Transverse colon (tissue), 4 donors: ENCODE measurements around the gene ADCY4. TPM values are rescaled to one million over a fixed set of nuclear protein-coding genes. Genes with fewer than 3 reads are reported as not detected.
A peak's percentile ranks its signal among the peaks of the same experiment; 100 is the strongest.

Source experiments
- DNase-seq: peaks from one replicate; pipeline ENCODE4 v3.0.0-alpha.2; 2019
- H3K27ac ChIP-seq, 4 donors: fragments of 200-600 bp; sonication (generic); 2 replicates each; pipeline ENCODE4 v1.5.1; 2016 to 2018; ENCODE audit warnings: inconsistent platforms in 4 of 4
- H3K27me3 ChIP-seq: fragments of 200-600 bp; sonication (generic); 2 replicates; pipeline ENCODE4 v1.5.1; 2017; ENCODE audit warnings: inconsistent platforms
- H3K36me3 ChIP-seq, 4 donors: fragments of 200-600 bp; sonication (generic); 2 replicates each; pipeline ENCODE4 v1.5.1; 2017 to 2019; ENCODE audit warnings: inconsistent platforms in 4 of 4
- H3K4me1 ChIP-seq, 4 donors: fragments of 200-600 bp; sonication (generic); 2 replicates each; pipeline ENCODE4 v1.5.1; 2017 to 2020; ENCODE audit warnings: inconsistent platforms in 4 of 4
- H3K4me3 ChIP-seq, 4 donors: fragments of 200-600 bp; sonication (generic); 1 replicate in 1 of 4; 2 replicates in 3 of 4; pipeline versions ENCODE4 v1.5.1 to v1.6.1; 2017 to 2019; ENCODE audit warnings: inconsistent platforms in 4 of 4
- H3K9me3 ChIP-seq, 2 donors: fragments of 200-600 bp; sonication (generic); 2 replicates each; pipeline ENCODE4 v1.5.1; 2017 to 2019; ENCODE audit warnings: inconsistent platforms in 2 of 2
- CTCF ChIP-seq, 5 experiments: fragments of 200-600 bp in 3 of 5; fragments of 450-650 bp in 2 of 5; sonication (generic) in 3 of 5; IDR thresholded peaks; 1 replicate in 2 of 5; 2 replicates in 3 of 5; pipeline ENCODE4 v1.5.1; 2016 to 2017; ENCODE audit warnings: antibody characterized with exemption in 5 of 5, inconsistent platforms in 3 of 5, mild to moderate bottlenecking in 2 of 5, moderate library complexity in 1 of 5
- EP300 ChIP-seq: sonication (generic); formaldehyde crosslinking; IDR thresholded peaks from one replicate; pipeline ENCODE4 v1.6.1; 2017; ENCODE audit warnings: antibody characterized with exemption, low read depth
- POLR2A ChIP-seq: fragments of 450-650 bp; IDR thresholded peaks from one replicate; pipeline ENCODE4 v1.6.1; 2016; ENCODE audit warnings: antibody characterized with exemption, mild to moderate bottlenecking, moderate library complexity
- POLR2AphosphoS5 ChIP-seq, 3 donors: sonication (generic); formaldehyde crosslinking; IDR thresholded peaks; one replicate each; pipeline ENCODE4 v1.6.1; 2016; ENCODE audit warnings: antibody characterized with exemption in 3 of 3
- WGBS, 2 donors: methylation state at CpG; one replicate each; pipeline ENCODE4 v1.1.5; 2018; ENCODE audit warnings: low coverage in 1 of 2; 5-methylcytosine and 5-hydroxymethylcytosine counted together
- in situ Hi-C, 4 donors: fragments of 200-750 bp; cut with MboI; loops; one replicate each; pipeline versions ENCODE4 v1.15.0 to v1.15.1; 2017; ENCODE audit warnings: low sequenced_read_pairs in 3 of 4, low pct_ligation_motif_present in 1 of 4, low pct_unique_long_range_greater_than_20kb in 1 of 4
- intact Hi-C: fragments of 100-400 bp; cut with DNase I; formaldehyde crosslinking; loops from one replicate; pipeline ENCODE4 v1.15.1; 2023; ENCODE audit warnings: low total_unique reads
- total RNA-seq, 4 donors: library from RNA; depleted of rRNA; stranded (reverse); fragments of >200 nt; gene quantifications; one replicate each; pipeline ENCODE4 v1.1.0, GENCODE V29; 2016

ADCY4 gene
- total RNA-seq, 4 donors from 2014 or later = 7.9 to 74.8 (median 21.3) TPM

DNA sequence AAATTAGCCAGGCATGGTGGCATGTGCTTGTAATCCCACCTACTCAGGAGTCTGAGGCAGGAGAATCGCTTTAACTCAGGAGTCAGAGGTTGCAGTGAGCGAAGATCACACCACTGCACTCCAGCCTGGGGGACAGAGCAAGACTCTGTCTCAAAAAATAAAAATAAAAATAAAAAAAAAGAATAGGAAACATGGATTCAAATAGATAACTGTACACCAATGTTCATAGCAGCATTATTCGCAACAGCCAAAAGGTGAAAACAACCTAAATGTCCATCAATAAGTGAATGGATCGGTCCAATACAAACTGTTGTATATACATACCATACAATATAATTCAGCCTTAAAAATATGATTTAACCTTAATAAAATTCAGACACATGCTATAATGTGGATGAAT lies 8.0 kb upstream of the ADCY4 start:
- Histone ChIP-seq H3K9me3 (no peaks in the 10 kb centered on the region), H3K36me3 (no peaks in the 10 kb centered on the region), H3K4me1 (peaks cover 0 to 15% (median 5%) of the 10 kb centered on the region in 4 donors), H3K4me3 (no peak overlapping the region), H3K27ac (no peak overlapping the region), H3K27me3 (no peaks in the 10 kb centered on the region)
- no peak for DNase-seq
- TF ChIP-seq POLR2A (no peak), EP300 (no peak), POLR2AphosphoS5 (IDR thresholded peaks at IDR 0.05) (no peak), CTCF (IDR thresholded peaks at IDR 0.05) (no peak)
- in situ Hi-C loops (loop anchor here in 1 of 4 donors (25.0 kb wide), 1 partner anchor 94 kb away; the partner anchor contains the start of genes CBLN3, KHNYN and SDR39U1), intact Hi-C loops (no loop called here)
- 83 to 85% methylated on average over 4 of the region's 4 CpGs for WGBS, 2 donors

GRCh38 chr14:24340606-24341005 lies 5.7 kb upstream of the ADCY4 start:
- H3K27me3 ChIP-seq = no peaks in the 10 kb centered on the region
- in situ Hi-C loops = loop anchor here in 1 of 4 donors (25.0 kb wide), 1 partner anchor 97 kb away; the partner anchor contains the start of genes CBLN3, KHNYN and SDR39U1
- peaks cover 0 to 15% (median 5%) of the 10 kb centered on the region in 4 donors for H3K4me1 ChIP-seq
- no peak for DNase-seq
- no peak overlapping the region for H3K4me3 ChIP-seq
- H3K27ac ChIP-seq = no peak overlapping the region
- H3K9me3 ChIP-seq = no peaks in the 10 kb centered on the region
- intact Hi-C loops = no loop called here
- 61% methylated on average over 1 of the region's 1 CpG; no CpG with 5 or more reads in 1 of the 2 donors for WGBS, 2 donors
- TF ChIP-seq EP300 = no peak
- no peak for TF ChIP-seq CTCF (IDR thresholded peaks at IDR 0.05)
- TF ChIP-seq POLR2A = no peak
- no peak for TF ChIP-seq POLR2AphosphoS5 (IDR thresholded peaks at IDR 0.05)
- peaks cover 0 to 4% (median 0%) of the 10 kb centered on the region in 4 donors for H3K36me3 ChIP-seq

- 0 to 13% methylated on average over 3 to 44 of the region's 51 CpGs for WGBS, 2 donors
- in situ Hi-C loops = loop anchor here in 3 of 4 donors (5.0 to 25.0 kb wide), 3 partner anchors 93 to 98 kb away; partner anchors contain the start of genes CBLN3 (in 1 of the 3), KHNYN (in 1 of the 3) and SDR39U1 (in 1 of the 3)
- peaks cover 5 to 23% (median 10%) of the 10 kb centered on the region in 4 donors for H3K4me1 ChIP-seq
Observed at GRCh38 chr14:24339284-24340151, 4.6 kb upstream of the ADCY4 start, which contains the start of gene RIPK3. Gene RIPK3 (minus strand): TSS chr14:24339991. CDS start chr14:24339826, 165 bp downstream.

More at GRCh38 chr14:24339284-24340151, 4.6 kb upstream of the ADCY4 start, which contains the start of gene RIPK3:
- Histone ChIP-seq H3K4me3 (peak within 1 kb of the TSS; percentile 34 to 60 (median 52)), H3K36me3 (peaks cover 0 to 4% (median 0%) of the 10 kb centered on the region in 4 donors), H3K27me3 (peaks cover 10% of the 10 kb centered on the region), H3K9me3 (no peaks in the 10 kb centered on the region), H3K27ac (peak within 1 kb of the TSS; percentile 72 to 85 (median 78))
- peak in 1 of 5 experiments; percentile 15 for TF ChIP-seq CTCF (IDR thresholded peaks at IDR 0.05)
- no peak for TF ChIP-seq EP300
- peak; percentile 39 to 50 (median 46) for TF ChIP-seq POLR2AphosphoS5 (IDR thresholded peaks at IDR 0.05)
- peak; percentile 65 for TF ChIP-seq POLR2A
- intact Hi-C loops = no loop called here
- DNase-seq = peak; percentile 87
